K562 (cell line): ENCODE measurements around the gene DZIP3. TPM values are rescaled to one million over a fixed set of nuclear protein-coding genes. Genes with fewer than 3 reads are reported as not detected.

Source experiments
- ATAC-seq: fragments of 200-7000 bp; cut with Tn5 transposase; 3 replicates; pipeline ENCODE4 v1.9.1; 2020; ENCODE audit warnings: moderate library complexity
- BruUV-seq: library from RNA; stranded (reverse); fragments of 400-500 nt; replicated peaks from 2 replicates; lab custom pipeline; 2021; lab: Mats Ljungman, UMichigan
- CTCF ChIA-PET: fragments of 300-600 bp; formaldehyde crosslinking; extraction: SDS; loops from one replicate; lab custom pipeline; 2021; ENCODE audit warnings: low intra/inter-chr PET ratio; lab: Yijun Ruan, JAX
- POLR2A ChIA-PET: fragments of 300-600, 350-650 bp; sonication (Branson Sonifier 250); formaldehyde crosslinking; extraction: SDS; loops from one replicate; lab custom pipeline; 2021; ENCODE audit warnings: antibody characterized with exemption, inconsistent platforms; lab: Yijun Ruan, JAX
- DNase-seq, 4 experiments: peaks; one replicate each; pipeline versions ENCODE4 v3.0.0 to v3.0.0-alpha.2; 2011 to 2018; ENCODE audit warnings: low spot score in 3 of 4, mixed read lengths in 3 of 4; ENCODE audit errors: extremely low read depth in 1 of 4
- FAIRE-seq: peaks from 2 replicates; lab custom pipeline; 2011; peaks lifted over from hg19 to GRCh38; lab: Jason Lieb, UNC
- H2AFZ ChIP-seq: 2 replicates; pipeline ENCODE4 v1.6.0; 2011; ENCODE audit warnings: low read depth, low read length, control low read depth, inconsistent platforms
- H3K27ac ChIP-seq: fragments of 200-600 bp; 3 replicates; pipeline ENCODE4 v1.8.0; 2011; ENCODE audit warnings: low read depth, mild to moderate bottlenecking, control low read depth, inconsistent platforms, low read length, moderate library complexity, mixed read lengths; ENCODE audit errors: extremely low read depth
- H3K27me3 ChIP-seq, 2 experiments: fragments of 300-600 bp in 1 of 2; 2 replicates in 1 of 2; 3 replicates in 1 of 2; pipeline versions ENCODE4 v1.6.0 to v1.8.0; 2011; ENCODE audit warnings: inconsistent platforms in 2 of 2, low read length in 2 of 2, mild to moderate bottlenecking in 1 of 2, mixed read lengths in 1 of 2, moderate library complexity in 1 of 2; ENCODE audit not compliant: control insufficient read depth in 2 of 2, insufficient read depth in 2 of 2
- H3K36me3 ChIP-seq: fragments of 300-600 bp; 3 replicates; pipeline ENCODE4 v1.8.0; 2011; ENCODE audit warnings: mild to moderate bottlenecking, low read length, inconsistent platforms; ENCODE audit not compliant: control insufficient read depth, insufficient read depth
- H3K4me1 ChIP-seq, 2 experiments: fragments of 200-600 bp in 1 of 2; replicated peaks in 1 of 2; 2 replicates in 1 of 2; 3 replicates in 1 of 2; pipeline versions ENCODE4 v1.5.1 to v1.8.0; 2011; ENCODE audit warnings: inconsistent platforms in 2 of 2, low read length in 2 of 2, mild to moderate bottlenecking in 1 of 2, mixed read lengths in 1 of 2, moderate library complexity in 1 of 2; ENCODE audit not compliant: control insufficient read depth in 2 of 2, insufficient read depth in 2 of 2
- H3K4me2 ChIP-seq: 2 replicates; pipeline ENCODE4 v1.6.1; 2011; ENCODE audit warnings: low read length, control low read depth, inconsistent platforms, mixed read lengths; ENCODE audit not compliant: insufficient read depth
- H3K4me3 ChIP-seq: fragments of 200-600 bp; sonication (generic), shearing (Covaris generic); 2 replicates; pipeline ENCODE4 v1.5.1; 2016; ENCODE audit warnings: control low read depth, inconsistent platforms
- H3K79me2 ChIP-seq: fragments of 200-600 bp; 3 replicates; pipeline ENCODE4 v1.8.0; 2011; ENCODE audit warnings: low read length, inconsistent platforms; ENCODE audit not compliant: control insufficient read depth, insufficient read depth
- H3K9ac ChIP-seq, 2 experiments: 2 replicates each; pipeline versions ENCODE4 v1.6.0 to v1.6.1; 2011; ENCODE audit warnings: low read depth in 2 of 2, low read length in 2 of 2, control low read depth in 1 of 2, inconsistent platforms in 1 of 2, mild to moderate bottlenecking in 1 of 2, mixed read lengths in 1 of 2; ENCODE audit not compliant: insufficient read depth in 1 of 2
- H3K9me1 ChIP-seq: one replicate; pipeline ENCODE4 v1.6.0; 2011; ENCODE audit warnings: inconsistent platforms, mild to moderate bottlenecking, low read length, moderate library complexity; ENCODE audit not compliant: control insufficient read depth, insufficient read depth
- H3K9me3 ChIP-seq: replicated peaks from 2 replicates; pipeline ENCODE4 v1.5.1; 2011; ENCODE audit warnings: low read depth, low read length, inconsistent platforms; ENCODE audit not compliant: control insufficient read depth, insufficient read depth
- H4K20me1 ChIP-seq: replicated peaks from 2 replicates; pipeline ENCODE4 v1.6.1; 2011; ENCODE audit warnings: low read length, inconsistent platforms, mixed read lengths; ENCODE audit not compliant: control insufficient read depth, insufficient read depth
- ARID3B ChIP-seq: fragments of 250-450 bp; sonication (Bioruptor Pico); IDR thresholded peaks from 2 replicates; pipeline ENCODE4 v1.4.0; 2020; ENCODE audit warnings: borderline replicate concordance
- CREBBP ChIP-seq: IDR thresholded peaks from one replicate; pipeline ENCODE4 v1.6.1; 2012; ENCODE audit warnings: low read depth, mild to moderate bottlenecking, control low read depth, inconsistent platforms, low read length
- E2F3 ChIP-seq: fragments of 250-450 bp; sonication (Bioruptor Pico); IDR thresholded peaks from 2 replicates; pipeline ENCODE4 v1.4.0; 2020; ENCODE audit warnings: mild to moderate bottlenecking
- ETS2 ChIP-seq: IDR thresholded peaks from 2 replicates; pipeline ENCODE4 v1.6.1; 2016; ENCODE audit warnings: borderline replicate concordance, missing genetic modification characterization, mild to moderate bottlenecking, moderate library complexity, missing compliant biosample characterization; ENCODE audit not compliant: poor library complexity, severe bottlenecking
- MAFK ChIP-seq: IDR thresholded peaks from 2 replicates; pipeline ENCODE4 v1.6.1; 2011; ENCODE audit warnings: low read length, improper control_type of control experiment
- PPARD ChIP-seq: fragments of 250-450 bp; sonication (Bioruptor Pico); IDR thresholded peaks from 2 replicates; pipeline ENCODE4 v1.8.0; 2022; ENCODE audit warnings: inconsistent platforms, mild to moderate bottlenecking, moderate library complexity
- PTTG1 ChIP-seq: fragments of 450-650 bp; IDR thresholded peaks from 2 replicates; pipeline ENCODE4 v1.6.1; 2016; ENCODE audit warnings: low read depth, mild to moderate bottlenecking, missing genetic modification characterization, missing compliant biosample characterization
- SIX5 ChIP-seq, 2 experiments: IDR thresholded peaks; 2 replicates each; pipeline ENCODE4 v1.6.1; 2011; ENCODE audit warnings: low read length in 2 of 2, borderline replicate concordance in 1 of 2, low read depth in 1 of 2, mild to moderate bottlenecking in 1 of 2, moderate library complexity in 1 of 2; ENCODE audit not compliant: insufficient read depth in 1 of 2
- STAG1 ChIP-seq: sonication (generic); formaldehyde crosslinking; IDR thresholded peaks from 2 replicates; pipeline ENCODE4 v1.5.0; 2020; ENCODE audit warnings: missing genetic modification reagents, borderline replicate concordance
- TAF7 ChIP-seq: fragments of 450-650 bp; IDR thresholded peaks from 2 replicates; pipeline ENCODE4 v1.6.1; 2016; ENCODE audit warnings: missing genetic modification characterization, missing compliant biosample characterization
- ZNF316 ChIP-seq: fragments of 450-650 bp; IDR thresholded peaks from 2 replicates; pipeline ENCODE4 v1.6.1; 2016
- WGBS: fragments of 100-300 bp; shearing (Covaris generic); methylation state at CpG from one replicate; pipeline ENCODE4 v1.1.6; 2016; ENCODE audit warnings: low coverage, mixed read lengths; ENCODE audit not compliant: insufficient coverage; ENCODE audit errors: missing lambda C conversion rate; 5-methylcytosine and 5-hydroxymethylcytosine counted together
- in situ Hi-C: fragments of 300-500 bp; cut with MboI; formaldehyde crosslinking; loops from 4 replicates; pipeline ENCODE4 v1.15.0; 2018; ENCODE audit warnings: inconsistent platforms, mixed read lengths
- intact Hi-C: fragments of 100-400 bp; cut with micrococcal nuclease; formaldehyde crosslinking; loops from 2 replicates; pipeline ENCODE4 v1.14.2; 2022
- polyA plus RNA-seq, 8 experiments: library from polyadenylated mRNA; depleted of rRNA in 4 of 8; stranded (reverse) in 5 of 8; unstranded in 3 of 8; fragments of >200 nt; fragmentation: Nextera tagmentation in 2 of 8; fragmentation: Illumina TruSeq in 1 of 8; extraction: Ambion mirVana in 2 of 8; extraction: Trizol in 1 of 8; gene quantifications; 2 replicates each; pipeline versions ENCODE4 v1.2.1 to v1.2.3, GENCODE V29; 2011 to 2014; ENCODE audit warnings: inconsistent platforms in 1 of 8, missing spikeins in 1 of 8
- total RNA-seq, 7 experiments: library from RNA; depleted of rRNA in 6 of 7; stranded (reverse); fragments of >200 nt in 6 of 7; fragmentation: Illumina TruSeq in 2 of 7; extraction: Trizol in 2 of 7; gene quantifications; 2 replicates each; pipeline versions ENCODE4 v1.2.1 to v1.2.3, GENCODE V29; 2011 to 2021; ENCODE audit warnings: low replicate concordance in 1 of 7
- TF ChIP-seq, protein P1 (sequence below): sonication (generic); formaldehyde crosslinking; IDR thresholded peaks from 2 replicates; pipeline ENCODE4 v1.8.0; 2022; ENCODE audit warnings: mild to moderate bottlenecking, missing genetic modification reagents
- TF ChIP-seq, protein P2 (sequence below), 2 experiments: fragments of 250-450 bp in 1 of 2; fragments of 450-650 bp in 1 of 2; sonication (Bioruptor Pico) in 1 of 2; IDR thresholded peaks; 2 replicates each; pipeline versions ENCODE4 v1.6.1 to v1.8.0; 2016 to 2021; ENCODE audit warnings: mild to moderate bottlenecking in 2 of 2, moderate library complexity in 2 of 2, missing compliant biosample characterization in 1 of 2, missing genetic modification characterization in 1 of 2
- TF ChIP-seq, protein P3 (sequence below): IDR thresholded peaks from 3 replicates; pipeline ENCODE4 v1.6.1; 2011; ENCODE audit warnings: borderline replicate concordance, mild to moderate bottlenecking; ENCODE audit not compliant: insufficient read length, insufficient read depth
- TF ChIP-seq, protein P4 (sequence below): fragments of 450-650 bp; conservative IDR thresholded peaks from 2 replicates; pipeline ENCODE4 v1.6.1; 2016; ENCODE audit warnings: missing genetic modification characterization, low read depth, mild to moderate bottlenecking, control low read depth, missing compliant biosample characterization

DZIP3 gene
- total and polyA plus RNA-seq, 9 of the 15 experiments (the other 6 are each of a cell fraction or from before 2014, with no cell fraction given): 3.5 to 9.7 (median 5.7) TPM

DNA sequence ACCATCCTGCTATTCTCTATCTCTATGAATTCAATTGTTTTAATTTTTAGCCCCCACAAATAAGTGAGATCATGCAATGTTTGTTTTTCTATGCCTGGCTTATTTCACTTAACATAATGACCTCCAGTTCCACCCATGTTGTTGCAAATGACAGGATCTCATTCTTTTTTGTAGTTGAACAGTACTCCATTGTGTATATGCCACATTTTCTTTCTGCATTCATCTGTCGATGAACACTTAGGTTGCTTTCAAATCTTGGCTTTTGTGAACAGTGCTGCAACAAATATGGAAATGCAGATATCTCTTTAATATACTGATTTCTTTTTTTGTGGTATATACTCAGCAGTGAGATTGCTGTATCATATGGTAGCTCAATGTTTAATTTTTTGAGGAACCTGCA, 108.9 kb downstream of the DZIP3 start:
- intact Hi-C loops: no loop called here
- no peak for FAIRE-seq
- no TSS peak for BruUV-seq

More for the DNA sequence above, 108.9 kb downstream of the DZIP3 start:
- no peak overlapping the region for H3K4me3 ChIP-seq
- POLR2A ChIA-PET: no interaction called here
- no peaks in the 10 kb centered on the region for H3K79me2 ChIP-seq
- H3K36me3 ChIP-seq: no peaks in the 10 kb centered on the region
- H3K4me2 ChIP-seq: no peak overlapping the region
- TF ChIP-seq MAFK (no peak), E2F3 (CRISPR knock-in tag) (no peak), CREBBP (no peak), SIX5 (IDR thresholded peaks at IDR 0.05; ENCODE audit: borderline replicate concordance in 1 of 2, insufficient read depth in 1 of 2, low read depth in 1 of 2, low read length in 2 of 2) (no peak), STAG1 (CRISPR knock-in tag) (no peak), TAF7 (tag) (no peak), ARID3B (CRISPR knock-in tag) (no peak), ETS2 (tag) (no peak), PTTG1 (no peak), PPARD (CRISPR knock-in tag) (no peak), ZNF316 (no peak)
- TF ChIP-seq, protein P1, sequence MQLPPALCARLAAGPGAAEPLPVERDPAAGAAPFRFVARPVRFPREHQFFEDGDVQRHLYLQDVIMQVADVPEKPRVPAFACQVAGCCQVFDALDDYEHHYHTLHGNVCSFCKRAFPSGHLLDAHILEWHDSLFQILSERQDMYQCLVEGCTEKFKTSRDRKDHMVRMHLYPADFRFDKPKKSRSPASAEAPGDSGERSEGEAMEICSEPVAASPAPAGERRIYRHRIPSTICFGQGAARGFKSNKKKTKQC: no peak
- TF ChIP-seq, protein P2, sequence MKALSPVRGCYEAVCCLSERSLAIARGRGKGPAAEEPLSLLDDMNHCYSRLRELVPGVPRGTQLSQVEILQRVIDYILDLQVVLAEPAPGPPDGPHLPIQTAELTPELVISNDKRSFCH (CRISPR knock-in tag; IDR thresholded peaks at IDR 0.05): no peak
- TF ChIP-seq, protein P2 (tag; IDR thresholded peaks at IDR 0.05): no peak
- TF ChIP-seq, protein P3, sequence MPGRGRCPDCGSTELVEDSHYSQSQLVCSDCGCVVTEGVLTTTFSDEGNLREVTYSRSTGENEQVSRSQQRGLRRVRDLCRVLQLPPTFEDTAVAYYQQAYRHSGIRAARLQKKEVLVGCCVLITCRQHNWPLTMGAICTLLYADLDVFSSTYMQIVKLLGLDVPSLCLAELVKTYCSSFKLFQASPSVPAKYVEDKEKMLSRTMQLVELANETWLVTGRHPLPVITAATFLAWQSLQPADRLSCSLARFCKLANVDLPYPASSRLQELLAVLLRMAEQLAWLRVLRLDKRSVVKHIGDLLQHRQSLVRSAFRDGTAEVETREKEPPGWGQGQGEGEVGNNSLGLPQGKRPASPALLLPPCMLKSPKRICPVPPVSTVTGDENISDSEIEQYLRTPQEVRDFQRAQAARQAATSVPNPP: no peak
- TF ChIP-seq, protein P4, sequence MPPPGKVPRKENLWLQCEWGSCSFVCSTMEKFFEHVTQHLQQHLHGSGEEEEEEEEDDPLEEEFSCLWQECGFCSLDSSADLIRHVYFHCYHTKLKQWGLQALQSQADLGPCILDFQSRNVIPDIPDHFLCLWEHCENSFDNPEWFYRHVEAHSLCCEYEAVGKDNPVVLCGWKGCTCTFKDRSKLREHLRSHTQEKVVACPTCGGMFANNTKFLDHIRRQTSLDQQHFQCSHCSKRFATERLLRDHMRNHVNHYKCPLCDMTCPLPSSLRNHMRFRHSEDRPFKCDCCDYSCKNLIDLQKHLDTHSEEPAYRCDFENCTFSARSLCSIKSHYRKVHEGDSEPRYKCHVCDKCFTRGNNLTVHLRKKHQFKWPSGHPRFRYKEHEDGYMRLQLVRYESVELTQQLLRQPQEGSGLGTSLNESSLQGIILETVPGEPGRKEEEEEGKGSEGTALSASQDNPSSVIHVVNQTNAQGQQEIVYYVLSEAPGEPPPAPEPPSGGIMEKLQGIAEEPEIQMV (tag): no peak
- in situ Hi-C loops: no loop called here
- ATAC-seq (no peak), DNase-seq (no peak)
- CTCF ChIA-PET: no interaction called here
- H3K4me1 ChIP-seq: no peaks in the 10 kb centered on the region
- no peaks in the 10 kb centered on the region for H3K9me1 ChIP-seq
- H3K27ac ChIP-seq: no peak overlapping the region
- no peak overlapping the region for H3K9ac ChIP-seq
- no peaks in the 10 kb centered on the region for H3K9me3 ChIP-seq
- H4K20me1 ChIP-seq: no peaks in the 10 kb centered on the region
- H3K27me3 ChIP-seq: no peaks in the 10 kb centered on the region
- H2AFZ ChIP-seq: no peak overlapping the region
- 0% methylated on average over 1 of the region's 1 CpG for WGBS
